ENCODE data around the gene SAMSN1. TPM values are rescaled to one million over a fixed set of nuclear protein-coding genes. Genes with fewer than 3 reads are reported as not detected.

Gene SAMSN1
- total and polyA plus RNA-seq, 2 of the 8 experiments (the other 6 are each of a cell fraction or from before 2014, with no cell fraction given): 0.50 to 3.0 TPM

DNA sequence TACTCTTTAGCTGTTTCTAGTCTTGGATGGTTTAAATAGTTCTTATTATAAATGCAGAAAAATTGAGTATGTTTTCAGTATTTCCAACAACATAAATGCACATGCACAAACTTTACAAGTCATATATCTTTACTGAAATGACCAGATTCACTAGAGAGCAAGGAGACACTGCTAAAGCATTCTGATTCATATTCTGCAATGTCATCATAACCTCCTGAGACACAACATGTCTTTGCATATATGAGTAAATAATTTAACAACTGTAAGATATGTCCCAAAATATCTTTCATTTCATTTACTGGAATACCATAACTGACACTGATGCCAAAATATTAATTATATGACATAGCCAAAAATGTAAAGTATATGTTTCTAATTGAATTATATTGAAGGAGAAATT lies 16.8 kb upstream of the SAMSN1 start:
- Histone ChIP-seq H2BK5ac (ENCODE audit: low read depth, low read length) (no peak overlapping the region), H3K4me2 (ENCODE audit: insufficient read depth in 1 of 2, low read depth in 2 of 2, low read length in 2 of 2) (no peak overlapping the region), H3K56ac (replicated peaks; ENCODE audit: insufficient read length, low read depth, low read length) (no peak overlapping the region), H2AK5ac (ENCODE audit: low read depth, low read length) (no peak overlapping the region), H2BK15ac (ENCODE audit: low read length) (no peak overlapping the region), H3K4ac (replicated peaks; ENCODE audit: insufficient read length, low read depth, low read length) (no peak overlapping the region), H3K36me3 (ENCODE audit: control insufficient read depth in 2 of 4, insufficient read depth in 4 of 4, low read length in 3 of 4) (no peaks in the 10 kb centered on the region), H3K27me3 (replicated peaks in 1 of 4; ENCODE audit: control insufficient read depth in 3 of 4, extremely low read depth in 1 of 4, insufficient read depth in 3 of 4, low read length in 3 of 4) (no peaks in the 10 kb centered on the region), H3K79me2 (ENCODE audit: control insufficient read depth in 1 of 2, insufficient read depth in 2 of 2, low read length in 2 of 2) (no peaks in the 10 kb centered on the region), H2BK20ac (ENCODE audit: low read length) (no peak overlapping the region), H4K20me1 (replicated peaks in 1 of 2; ENCODE audit: control insufficient read depth in 1 of 2, insufficient read depth in 2 of 2, low read length in 2 of 2) (no peaks in the 10 kb centered on the region), H3K4me3 (ENCODE audit: extremely low read depth in 1 of 4, insufficient read depth in 2 of 4, low read depth in 3 of 4, low read length in 4 of 4) (no peak overlapping the region), H2BK120ac (replicated peaks; ENCODE audit: low read depth, low read length) (no peak overlapping the region), H3K14ac (ENCODE audit: insufficient read length) (no peak overlapping the region), H3K23me2 (ENCODE audit: low read depth, low read length) (no peaks in the 10 kb centered on the region), H3K9me3 (ENCODE audit: insufficient read depth in 2 of 2, low read depth in 1 of 2, low read length in 1 of 2) (peaks cover 11 to 14% of the 10 kb centered on the region in 2 experiments; a peak in 3 of 4 replicates), H3K18ac (ENCODE audit: extremely low read depth, low read length) (no peak overlapping the region), H3K9ac (replicated peaks in 1 of 4; ENCODE audit: extremely low read depth in 1 of 4, low read depth in 3 of 4, low read length in 3 of 4) (no peak overlapping the region), H2BK12ac (ENCODE audit: low read depth, low read length) (no peak overlapping the region), H4K91ac (replicated peaks; ENCODE audit: insufficient read length, low read length) (no peak overlapping the region), H4K8ac (ENCODE audit: extremely low read depth, insufficient read depth, low read length) (no peak overlapping the region), H3K27ac (ENCODE audit: low read depth, low read length) (no peak overlapping the region), H3K23ac (ENCODE audit: insufficient read length) (no peak overlapping the region), H2AFZ (ENCODE audit: low read length) (no peak overlapping the region), H4K5ac (ENCODE audit: insufficient read length, low read depth, low read length) (no peak overlapping the region), H3K4me1 (replicated peaks in 1 of 4; ENCODE audit: control insufficient read depth in 3 of 4, insufficient read depth in 4 of 4, low read length in 3 of 4) (no peaks in the 10 kb centered on the region), H3K79me1 (ENCODE audit: low read depth, low read length) (no peaks in the 10 kb centered on the region)
- FAIRE-seq: no peak
- POLR2A ChIA-PET (ENCODE audit: partially characterized antibody): no interaction called here
- no peak for DNase-seq (ENCODE audit: low read depth in 1 of 2, low spot score in 2 of 2)
- CTCF ChIA-PET (ENCODE audit: partially characterized antibody): no interaction called here
- TF ChIP-seq CREB1 (IDR thresholded peaks at IDR 0.05) (no peak), SIN3A (conservative IDR thresholded peaks at IDR 0.05 in 1 of 2, IDR thresholded peaks at IDR 0.05 in 1 of 2; ENCODE audit: low read depth in 1 of 2, low read length in 2 of 2) (no peak)

Measured in H1 (cell line).